Measurements from ENCODE around the gene OLIG2. TPM values are rescaled to one million over a fixed set of nuclear protein-coding genes. Genes with fewer than 3 reads are reported as not detected.

OLIG2 gene
- total RNA-seq, 2 experiments from 2014 or later = not detected

DNA sequence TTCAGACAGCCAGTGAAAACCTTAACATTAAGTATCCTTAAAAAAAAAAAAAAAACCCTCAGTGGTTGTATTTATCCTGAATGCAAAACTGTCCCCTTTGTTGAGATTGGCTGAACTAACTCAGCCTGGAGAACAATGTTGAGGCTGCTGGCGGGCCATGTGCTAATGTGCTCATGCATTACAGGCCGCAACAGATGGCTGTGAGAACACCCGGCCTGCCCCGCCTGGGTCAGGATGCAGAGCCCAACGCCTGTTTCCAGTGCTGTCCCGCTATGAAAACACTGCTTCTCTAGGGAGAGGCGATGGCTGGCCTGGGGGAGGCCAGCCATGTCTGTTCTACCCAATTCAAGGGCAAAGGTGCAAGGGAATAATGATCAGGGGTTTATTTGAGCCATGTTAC, 13.8 kb downstream of the OLIG2 start:
- H3K4me1 Mint-ChIP-seq (ENCODE audit: low read depth) = peaks cover 8% of the 10 kb centered on the region
- H3K36me3 Mint-ChIP-seq (ENCODE audit: low read depth) = no peaks in the 10 kb centered on the region
- H3K9me3 Mint-ChIP-seq = no peaks in the 10 kb centered on the region
- peaks cover 6% of the 10 kb centered on the region for H3K27me3 Mint-ChIP-seq (ENCODE audit: low read depth)
- no peak overlapping the region for H3K4me3 Mint-ChIP-seq
- H3K27ac Mint-ChIP-seq = no peak overlapping the region
- intact Hi-C loops (cut with micrococcal nuclease) = no loop called here
- CTCF ChIA-PET = no interaction called here
- DNase-seq = no peak

DNA sequence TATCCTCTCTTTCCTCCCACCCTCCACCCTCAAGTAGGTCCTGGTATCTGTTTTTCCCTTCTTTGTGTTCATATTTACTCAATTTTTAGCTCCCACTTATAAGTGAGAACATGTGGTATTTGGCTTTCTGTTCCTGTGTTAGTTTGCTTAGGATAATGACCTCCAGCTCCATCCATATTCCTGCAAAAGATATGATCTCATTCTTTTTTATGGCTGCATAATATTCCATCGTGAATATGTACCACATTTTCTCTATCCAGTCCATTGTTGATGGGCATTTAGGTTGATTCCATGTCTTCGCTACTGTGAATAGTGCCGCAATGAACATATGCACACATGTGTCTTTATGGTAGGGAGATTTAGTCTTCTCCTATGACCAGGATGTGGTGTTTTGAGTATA, 14.5 kb downstream of the OLIG2 start:
- peaks cover 8% of the 10 kb centered on the region for H3K4me1 Mint-ChIP-seq (ENCODE audit: low read depth)
- no peaks in the 10 kb centered on the region for H3K36me3 Mint-ChIP-seq (ENCODE audit: low read depth)
- H3K9me3 Mint-ChIP-seq = no peaks in the 10 kb centered on the region
- peaks cover 6% of the 10 kb centered on the region for H3K27me3 Mint-ChIP-seq (ENCODE audit: low read depth)
- no peak overlapping the region for H3K27ac Mint-ChIP-seq
- intact Hi-C loops (cut with micrococcal nuclease) = no loop called here
- CTCF ChIA-PET = no interaction called here
- no peak overlapping the region for H3K4me3 Mint-ChIP-seq
- DNase-seq = no peak

DNA sequence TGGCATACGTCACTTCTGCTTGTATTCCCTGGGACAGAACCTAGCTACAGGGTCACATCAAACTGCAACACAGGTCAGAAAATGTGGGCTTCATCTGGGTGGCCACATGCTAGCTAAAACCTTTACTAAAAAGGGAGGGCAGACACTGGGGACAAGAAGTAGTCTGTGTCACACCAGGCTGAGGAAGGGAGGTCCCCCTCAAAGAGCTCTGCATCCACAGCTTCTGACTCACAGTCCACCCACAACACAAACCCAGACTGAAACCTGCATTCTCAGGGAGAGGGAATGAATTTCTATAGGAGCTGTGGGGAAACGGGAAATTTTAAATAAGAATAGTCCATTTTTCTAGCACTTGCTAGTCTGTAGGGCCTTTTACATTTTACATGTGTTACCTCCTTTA, 16.2 kb downstream of the OLIG2 start:
- CTCF ChIA-PET = interaction anchor here (0.6 to 1.2 kb wide), 2 partner anchors 9 to 101 kb away, joined by 3 read pairs; no protein-coding TSS in a partner anchor
- Mint-ChIP-seq H3K27me3 (ENCODE audit: low read depth) (peaks cover 8% of the 10 kb centered on the region), H3K4me1 (ENCODE audit: low read depth) (no peaks in the 10 kb centered on the region)

DNA sequence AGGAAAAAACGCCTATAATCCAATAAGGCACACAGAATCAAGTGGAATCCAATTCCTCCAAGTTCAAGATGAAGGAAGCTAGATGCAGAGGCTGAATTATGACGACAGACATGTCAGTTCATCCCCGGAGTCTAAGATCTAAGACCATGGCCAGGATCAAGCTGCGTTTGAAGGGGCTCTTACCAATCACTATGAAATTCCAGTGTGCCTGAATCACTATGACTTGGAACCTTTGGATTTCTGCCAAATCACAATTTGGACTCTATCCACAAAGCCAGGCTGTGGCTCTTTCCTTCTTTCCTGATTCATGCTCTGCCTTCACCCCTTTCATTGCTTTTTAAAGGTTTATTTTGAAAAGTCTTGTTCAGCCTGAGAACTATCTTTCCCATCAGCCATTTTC, 17.1 kb downstream of the OLIG2 start:
- H3K4me3 Mint-ChIP-seq = no peak overlapping the region
- no peaks in the 10 kb centered on the region for H3K9me3 Mint-ChIP-seq
- H3K36me3 Mint-ChIP-seq (ENCODE audit: low read depth) = no peaks in the 10 kb centered on the region
- H3K27ac Mint-ChIP-seq = no peak overlapping the region
- peaks cover 13% of the 10 kb centered on the region for H3K27me3 Mint-ChIP-seq (ENCODE audit: low read depth)
- CTCF ChIA-PET = no interaction called here
- no peak for DNase-seq
- no peaks in the 10 kb centered on the region for H3K4me1 Mint-ChIP-seq (ENCODE audit: low read depth)
- intact Hi-C loops (cut with micrococcal nuclease) = no loop called here

More for the DNA sequence above, 16.2 kb downstream of the OLIG2 start:
- Mint-ChIP-seq H3K36me3 (ENCODE audit: low read depth) (no peaks in the 10 kb centered on the region), H3K27ac (no peak overlapping the region), H3K9me3 (no peaks in the 10 kb centered on the region), H3K4me3 (no peak overlapping the region)
- intact Hi-C loops (cut with micrococcal nuclease) = no loop called here
- no peak for DNase-seq

DNA sequence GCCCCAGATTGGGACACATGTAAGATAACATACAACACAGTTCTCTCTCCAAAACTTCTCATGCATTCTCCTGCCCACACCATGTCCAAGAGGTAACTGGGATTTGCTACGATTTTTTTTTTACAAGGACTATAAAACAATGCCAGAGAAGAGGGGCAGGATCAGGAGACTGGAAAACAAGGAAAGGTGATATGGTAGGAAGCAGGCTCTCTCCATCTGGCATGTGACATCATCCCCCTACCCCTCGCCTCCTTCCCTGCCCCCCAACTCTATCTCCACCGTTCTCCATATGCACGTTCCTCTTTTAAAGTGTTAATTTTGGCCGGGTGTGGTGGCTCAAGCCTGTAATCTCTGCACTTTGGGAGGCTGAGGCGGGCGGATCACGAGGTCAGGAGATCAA, 20.7 kb downstream of the OLIG2 start:
- intact Hi-C loops (cut with micrococcal nuclease) = no loop called here
- Mint-ChIP-seq H3K27ac (no peak overlapping the region), H3K9me3 (no peaks in the 10 kb centered on the region), H3K4me3 (no peak overlapping the region), H3K36me3 (ENCODE audit: low read depth) (no peaks in the 10 kb centered on the region), H3K4me1 (ENCODE audit: low read depth) (no peaks in the 10 kb centered on the region), H3K27me3 (ENCODE audit: low read depth) (peaks cover 13% of the 10 kb centered on the region)
- no peak for DNase-seq
- CTCF ChIA-PET = no interaction called here

DNA sequence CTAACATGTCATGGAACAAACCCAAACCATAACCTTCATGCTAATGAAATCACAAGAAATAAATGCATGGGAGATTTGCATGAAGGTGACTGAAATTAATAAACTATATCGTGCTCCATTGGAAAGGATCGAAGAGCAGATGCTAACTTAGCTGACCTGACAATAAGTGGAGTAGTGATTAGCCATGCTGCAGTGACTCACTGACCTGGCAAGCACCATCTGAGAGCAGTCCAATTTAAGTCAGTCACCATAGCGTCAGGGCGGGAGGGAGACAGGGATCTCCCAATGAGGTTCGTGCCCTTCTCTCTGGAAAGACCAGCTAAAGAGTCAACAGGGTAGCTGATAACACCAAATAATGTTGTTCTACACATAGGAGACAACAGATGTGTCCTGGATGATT, 21.5 kb downstream of the OLIG2 start:
- no peak overlapping the region for H3K27ac Mint-ChIP-seq
- DNase-seq = no peak
- H3K36me3 Mint-ChIP-seq (ENCODE audit: low read depth) = no peaks in the 10 kb centered on the region
- no peak overlapping the region for H3K4me3 Mint-ChIP-seq
- H3K27me3 Mint-ChIP-seq (ENCODE audit: low read depth) = peaks cover 10% of the 10 kb centered on the region
- H3K9me3 Mint-ChIP-seq = no peaks in the 10 kb centered on the region
- H3K4me1 Mint-ChIP-seq (ENCODE audit: low read depth) = no peaks in the 10 kb centered on the region
- CTCF ChIA-PET = no interaction called here
- intact Hi-C loops (cut with micrococcal nuclease) = no loop called here

DNA sequence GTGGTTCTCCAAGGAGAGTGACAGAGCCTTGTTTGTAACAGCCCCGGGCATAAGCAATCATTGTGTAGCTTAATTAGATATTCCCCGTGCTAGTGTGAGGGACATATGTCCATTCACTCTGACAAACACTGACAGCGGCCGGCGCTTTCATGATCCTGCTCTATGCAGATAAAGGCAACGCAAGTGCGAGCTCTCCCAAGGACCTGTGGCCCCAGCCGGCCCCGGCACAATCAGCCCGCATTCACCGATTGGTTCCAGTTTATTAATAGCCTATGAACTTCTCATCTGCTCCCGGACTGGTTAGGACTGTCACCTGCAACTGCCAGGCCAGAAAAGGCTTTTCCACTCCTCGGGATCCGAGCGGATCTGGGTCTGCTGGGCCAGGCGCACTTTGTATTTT, 26.2 kb downstream of the OLIG2 start:
- H3K27ac Mint-ChIP-seq = no peak overlapping the region
- H3K9me3 Mint-ChIP-seq = no peaks in the 10 kb centered on the region
- H3K27me3 Mint-ChIP-seq (ENCODE audit: low read depth) = peaks cover 5% of the 10 kb centered on the region
- H3K36me3 Mint-ChIP-seq (ENCODE audit: low read depth) = no peaks in the 10 kb centered on the region
- no peak overlapping the region for H3K4me3 Mint-ChIP-seq
- intact Hi-C loops (cut with micrococcal nuclease) = no loop called here
- CTCF ChIA-PET = no interaction called here
- no peaks in the 10 kb centered on the region for H3K4me1 Mint-ChIP-seq (ENCODE audit: low read depth)
- DNase-seq = no peak

DNA sequence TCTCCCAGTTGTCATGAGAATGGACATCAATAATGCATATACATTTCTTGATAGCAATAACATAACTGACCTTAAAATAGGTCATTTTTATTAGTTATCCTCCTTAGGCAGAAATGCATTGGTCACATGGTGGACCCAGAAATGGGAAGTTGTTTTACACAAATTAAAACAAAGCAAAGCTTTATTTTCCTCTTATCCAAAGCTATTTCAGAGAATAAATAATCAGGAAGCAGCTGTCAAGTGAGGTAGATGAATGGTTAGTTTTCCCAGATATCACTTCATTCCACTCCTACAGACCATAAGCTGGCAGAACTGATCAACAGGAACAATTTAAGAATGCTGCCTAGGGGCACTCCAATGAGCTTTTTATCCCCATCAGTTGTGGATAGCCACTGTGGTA, 28.2 kb downstream of the OLIG2 start:
- no peaks in the 10 kb centered on the region for H3K4me1 Mint-ChIP-seq (ENCODE audit: low read depth)

DNA sequence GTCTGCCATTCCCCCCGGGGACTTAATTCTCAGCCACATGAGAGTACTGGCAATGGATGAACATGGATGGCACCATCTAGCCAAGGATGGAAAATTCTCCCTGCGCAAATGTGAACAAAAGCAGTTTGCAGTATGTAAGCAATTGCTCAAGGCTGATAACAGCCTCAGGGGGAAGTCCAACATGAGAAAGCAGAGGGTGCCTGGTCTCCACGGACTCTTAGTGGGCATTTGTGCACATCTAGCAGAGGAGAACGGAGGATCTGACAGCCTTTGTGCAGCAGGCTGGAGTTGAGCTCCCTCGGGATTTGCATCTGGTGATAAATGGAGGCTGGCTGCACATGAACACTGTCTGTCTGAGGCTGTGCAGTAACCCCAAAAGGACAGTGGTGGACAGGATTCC, 30.3 kb downstream of the OLIG2 start:
- Mint-ChIP-seq H3K27ac (no peak overlapping the region), H3K36me3 (ENCODE audit: low read depth) (no peaks in the 10 kb centered on the region)

More for the DNA sequence above, 28.2 kb downstream of the OLIG2 start:
- intact Hi-C loops (cut with micrococcal nuclease) = no loop called here
- DNase-seq = no peak
- no peaks in the 10 kb centered on the region for H3K9me3 Mint-ChIP-seq
- no peaks in the 10 kb centered on the region for H3K36me3 Mint-ChIP-seq (ENCODE audit: low read depth)
- H3K4me3 Mint-ChIP-seq = no peak overlapping the region
- CTCF ChIA-PET = interaction anchor here (0.6 to 1.1 kb wide), 3 partner anchors 73 to 640 kb away, joined by 3 to 5 read pairs (median 4); no protein-coding TSS in a partner anchor
- H3K27me3 Mint-ChIP-seq (ENCODE audit: low read depth) = no peaks in the 10 kb centered on the region
- H3K27ac Mint-ChIP-seq = no peak overlapping the region

DNA sequence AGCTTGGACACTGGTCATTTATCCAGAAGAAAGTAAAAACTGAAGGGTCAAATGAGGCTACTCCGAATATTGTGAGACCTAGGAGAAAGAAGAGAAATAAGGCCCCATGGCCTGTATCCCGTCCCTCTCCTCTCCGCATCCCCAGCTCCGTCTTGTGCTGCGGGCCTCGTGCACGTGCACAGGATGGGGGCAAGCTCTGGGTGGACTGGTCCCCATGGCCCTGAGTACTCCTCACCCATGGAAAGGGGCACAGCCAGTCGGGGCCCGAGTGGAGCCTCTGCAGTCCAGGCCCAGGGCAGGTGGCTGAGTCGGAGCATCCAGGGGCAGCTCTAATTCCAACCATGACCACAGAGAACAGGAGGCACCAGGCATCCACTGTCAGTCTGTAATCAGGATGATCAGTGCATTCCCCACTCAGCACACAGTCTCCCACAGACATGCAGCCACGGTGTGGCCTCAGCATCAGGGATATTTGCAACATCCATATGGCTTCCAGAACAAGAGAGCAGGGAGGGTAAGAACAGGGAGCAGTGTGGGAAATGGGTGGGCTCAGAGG, 31.7 kb downstream of the OLIG2 start:
- DNase-seq = no peak
- CTCF ChIA-PET = interaction anchor here (0.6 kb wide), 1 partner anchor 49 kb away, joined by 3 read pairs; no protein-coding TSS in a partner anchor
- Mint-ChIP-seq H3K4me3 (no peak overlapping the region), H3K9me3 (no peaks in the 10 kb centered on the region), H3K36me3 (ENCODE audit: low read depth) (no peaks in the 10 kb centered on the region), H3K27ac (no peak overlapping the region), H3K27me3 (ENCODE audit: low read depth) (peaks cover under 1% of the 10 kb centered on the region), H3K4me1 (ENCODE audit: low read depth) (no peaks in the 10 kb centered on the region)
- intact Hi-C loops (cut with micrococcal nuclease) = no loop called here

More for the DNA sequence above, 30.3 kb downstream of the OLIG2 start:
- intact Hi-C loops (cut with micrococcal nuclease) = no loop called here
- CTCF ChIA-PET = no interaction called here
- Mint-ChIP-seq H3K27me3 (ENCODE audit: low read depth) (no peaks in the 10 kb centered on the region), H3K4me1 (ENCODE audit: low read depth) (no peaks in the 10 kb centered on the region), H3K9me3 (no peaks in the 10 kb centered on the region), H3K4me3 (no peak overlapping the region)
- no peak for DNase-seq

DNA sequence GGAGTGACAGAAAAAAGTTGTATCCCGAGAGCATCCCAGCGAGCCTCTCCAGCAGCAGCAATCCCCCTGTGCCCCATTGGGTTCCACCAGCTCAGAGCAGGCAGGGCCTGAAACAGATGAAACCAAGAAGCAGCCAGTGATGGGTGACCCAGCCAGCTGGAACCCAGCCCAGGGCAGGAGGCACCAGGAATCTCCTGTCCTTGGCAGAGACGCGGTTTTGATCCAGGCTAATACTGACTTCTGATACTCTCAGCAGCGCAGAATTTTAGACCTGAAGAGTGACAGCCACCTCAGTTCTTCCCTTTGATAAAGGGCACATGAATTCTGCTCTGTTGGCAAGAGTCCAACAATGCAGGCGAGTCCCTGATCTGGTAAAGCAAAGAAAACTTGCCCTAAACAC, 32.8 kb downstream of the OLIG2 start:
- CTCF ChIA-PET = no interaction called here
- Mint-ChIP-seq H3K27me3 (ENCODE audit: low read depth) (peaks cover 3% of the 10 kb centered on the region), H3K4me3 (no peak overlapping the region), H3K9me3 (no peaks in the 10 kb centered on the region), H3K4me1 (ENCODE audit: low read depth) (no peaks in the 10 kb centered on the region), H3K36me3 (ENCODE audit: low read depth) (no peaks in the 10 kb centered on the region), H3K27ac (no peak overlapping the region)
- DNase-seq = no peak
- intact Hi-C loops (cut with micrococcal nuclease) = no loop called here

DNA sequence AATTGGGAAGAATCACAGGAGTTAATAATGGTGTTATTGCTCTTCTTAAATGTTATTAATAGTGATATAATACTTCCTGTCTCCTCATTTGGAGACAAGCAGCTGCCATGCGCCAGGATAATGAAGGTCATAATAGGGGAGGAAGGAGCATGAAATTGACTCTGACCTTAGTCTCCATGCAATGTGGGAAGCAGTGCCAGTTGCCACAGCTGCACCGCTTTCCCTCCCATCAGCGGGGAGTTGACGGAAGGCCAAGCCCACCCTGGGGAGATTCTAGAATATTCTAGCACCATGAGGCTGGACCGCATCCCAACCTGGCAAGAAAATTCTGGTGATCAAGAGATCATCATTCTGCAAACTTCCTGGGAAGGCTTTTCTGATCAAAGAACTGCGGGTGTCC, 33.2 kb downstream of the OLIG2 start:
- CTCF ChIA-PET = no interaction called here
- intact Hi-C loops (cut with micrococcal nuclease) = no loop called here
- DNase-seq = no peak
- Mint-ChIP-seq H3K27me3 (ENCODE audit: low read depth) (peaks cover 3% of the 10 kb centered on the region), H3K36me3 (ENCODE audit: low read depth) (no peaks in the 10 kb centered on the region), H3K4me3 (no peak overlapping the region), H3K27ac (no peak overlapping the region), H3K4me1 (ENCODE audit: low read depth) (no peaks in the 10 kb centered on the region), H3K9me3 (no peaks in the 10 kb centered on the region)

DNA sequence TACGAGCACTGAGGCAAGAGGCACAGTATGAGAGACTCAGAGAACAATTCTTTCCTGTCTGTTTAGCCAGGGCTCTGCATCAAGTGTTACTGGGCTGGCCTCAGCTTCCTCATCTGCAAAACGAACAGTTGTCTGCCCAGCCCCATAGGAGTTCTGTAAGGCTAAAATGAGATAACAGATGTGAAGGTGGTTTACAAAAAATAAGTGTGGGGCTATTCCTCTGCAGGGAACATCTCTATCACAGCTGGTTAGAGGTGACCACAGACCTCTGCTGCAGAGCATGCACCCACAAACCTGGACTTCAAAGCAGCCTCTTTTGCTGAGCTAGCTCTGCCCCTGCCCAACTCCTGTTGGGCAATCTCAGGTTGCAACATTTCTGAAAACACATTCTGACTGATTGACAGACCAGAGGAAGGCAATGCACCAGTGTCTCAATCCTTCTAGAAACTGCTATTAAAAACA, 33.7 kb downstream of the OLIG2 start:
- intact Hi-C loops (cut with micrococcal nuclease) = no loop called here
- no peak for DNase-seq
- H3K27ac Mint-ChIP-seq = no peak overlapping the region
- no peaks in the 10 kb centered on the region for H3K36me3 Mint-ChIP-seq (ENCODE audit: low read depth)
- peaks cover 5% of the 10 kb centered on the region for H3K27me3 Mint-ChIP-seq (ENCODE audit: low read depth)
- H3K4me3 Mint-ChIP-seq = no peak overlapping the region
- CTCF ChIA-PET = interaction anchor here (1.0 kb wide), 1 partner anchor 65 kb away, joined by 4 read pairs; no protein-coding TSS in a partner anchor
- no peaks in the 10 kb centered on the region for H3K4me1 Mint-ChIP-seq (ENCODE audit: low read depth)
- H3K9me3 Mint-ChIP-seq = no peaks in the 10 kb centered on the region
